ENCODE data around the gene SGIP1.
"Not testable (repeated sequence)": the region's sequence is repeated elsewhere in the genome, so short reads cannot be mapped to it uniquely, and the experiment has no call there.

The SGIP1 gene

DNA sequence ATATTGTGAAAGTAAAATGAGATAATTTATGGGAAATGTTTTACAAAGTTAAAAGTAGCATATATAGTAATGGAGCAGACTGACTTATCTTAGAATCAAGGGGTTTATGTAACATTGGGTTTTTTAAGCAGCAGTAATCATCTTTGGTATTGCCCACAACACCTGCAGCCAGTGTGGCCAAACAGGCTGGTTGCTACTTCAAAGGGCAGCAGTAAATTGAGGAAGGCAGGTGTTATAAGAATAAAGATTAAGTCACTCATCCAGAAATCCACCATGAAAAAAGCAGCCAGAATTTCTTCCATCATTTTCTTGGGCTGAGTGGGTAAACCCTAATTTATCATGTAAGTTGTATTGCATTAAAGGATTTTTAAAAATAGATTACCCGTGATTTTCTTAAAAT lies 235.0 kb downstream of the SGIP1 start:
- DNase-seq (ENCODE audit: low read depth), result no peak

DNA sequence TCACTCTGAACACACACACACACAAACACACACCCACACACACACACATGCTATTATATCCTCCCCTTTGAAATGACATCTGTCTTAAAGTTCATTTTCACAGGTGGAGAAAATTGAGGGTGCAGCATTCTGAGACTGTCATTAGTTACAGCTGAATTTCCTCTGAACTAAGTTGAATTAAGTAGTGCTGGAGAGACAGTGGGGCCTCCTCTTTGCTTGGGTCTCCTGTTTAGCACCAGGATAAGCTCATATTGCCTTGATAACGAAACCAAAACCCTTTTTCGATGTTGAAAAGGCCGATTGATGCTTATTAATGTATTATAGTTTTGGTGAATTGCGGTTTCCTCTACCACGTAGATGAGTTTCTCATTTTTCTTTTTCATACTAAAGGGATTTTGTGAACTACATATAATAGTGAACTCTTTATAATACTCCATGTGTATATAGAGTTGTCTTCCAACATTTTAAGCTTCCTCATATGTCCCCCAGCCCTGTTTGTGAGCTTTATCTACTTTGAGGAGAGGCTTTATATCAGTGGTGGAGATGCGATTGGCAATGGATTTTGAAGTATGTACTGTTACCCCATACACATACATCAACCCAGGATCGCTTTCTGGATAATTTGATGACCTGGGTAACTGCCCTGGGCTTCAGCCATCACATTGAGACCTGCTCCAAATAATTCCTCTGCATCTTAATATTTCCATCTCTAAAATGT lies 235.7 kb downstream of the SGIP1 start:
- no peak for DNase-seq (ENCODE audit: low read depth)

DNA sequence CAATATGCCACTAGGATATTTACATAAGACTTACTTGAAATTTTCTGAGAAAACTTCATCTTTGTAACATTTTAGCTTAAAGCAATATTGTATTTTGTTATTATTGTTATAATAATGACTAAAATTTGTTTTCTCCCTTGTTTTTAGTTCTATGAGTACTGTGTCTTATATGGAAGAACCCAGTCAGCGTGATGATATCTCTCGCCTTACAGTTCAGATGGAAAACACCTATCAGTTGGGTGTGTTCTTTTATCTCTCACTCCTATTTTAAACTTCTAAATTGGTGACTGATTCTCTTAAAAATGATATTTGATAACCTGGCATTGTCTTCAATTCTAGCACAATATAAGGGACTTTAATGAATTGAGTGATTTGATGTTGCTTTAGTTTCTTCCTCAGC lies 236.3 kb downstream of the SGIP1 start:
- no peak for DNase-seq (ENCODE audit: low read depth)

DNA sequence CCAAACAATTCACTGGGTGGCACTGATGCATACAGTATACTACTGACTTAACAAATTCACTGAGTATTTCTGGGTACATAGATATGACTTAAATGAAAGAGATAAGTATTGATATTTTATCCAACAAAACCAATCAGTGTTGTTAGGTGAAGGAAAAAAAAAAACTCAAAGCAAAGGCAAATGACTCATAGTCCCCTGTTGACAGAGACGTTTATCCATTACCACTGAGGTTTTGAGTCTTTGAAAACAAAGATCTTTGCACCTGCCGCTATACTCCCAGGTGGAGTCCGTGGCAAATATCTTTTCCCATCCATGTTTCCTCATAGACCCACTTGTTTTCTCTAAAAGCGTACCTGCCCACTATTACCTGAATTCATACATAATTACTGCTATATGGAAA lies 236.7 kb downstream of the SGIP1 start:
- DNase-seq (ENCODE audit: low read depth), result no peak

DNA sequence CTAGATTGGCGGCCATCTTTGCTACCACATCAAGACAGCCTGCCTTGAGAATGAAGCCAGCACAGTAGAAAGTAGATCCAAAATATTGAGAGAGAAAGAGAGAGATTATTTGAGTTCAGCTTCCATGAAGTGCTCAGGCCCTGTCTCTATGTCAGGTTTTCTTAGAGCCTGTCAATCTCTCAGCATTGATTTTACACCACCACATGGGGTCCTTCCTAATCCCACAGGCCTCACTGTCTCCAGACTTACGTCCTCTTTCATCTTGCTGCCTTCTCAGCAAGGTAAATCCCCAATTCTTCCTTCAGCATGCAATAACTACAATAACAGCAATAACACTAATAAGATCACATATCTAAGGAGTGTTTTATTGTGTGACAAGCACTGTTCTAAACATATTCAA lies 239.3 kb downstream of the SGIP1 start:
- no peak for DNase-seq (ENCODE audit: low read depth)

DNA sequence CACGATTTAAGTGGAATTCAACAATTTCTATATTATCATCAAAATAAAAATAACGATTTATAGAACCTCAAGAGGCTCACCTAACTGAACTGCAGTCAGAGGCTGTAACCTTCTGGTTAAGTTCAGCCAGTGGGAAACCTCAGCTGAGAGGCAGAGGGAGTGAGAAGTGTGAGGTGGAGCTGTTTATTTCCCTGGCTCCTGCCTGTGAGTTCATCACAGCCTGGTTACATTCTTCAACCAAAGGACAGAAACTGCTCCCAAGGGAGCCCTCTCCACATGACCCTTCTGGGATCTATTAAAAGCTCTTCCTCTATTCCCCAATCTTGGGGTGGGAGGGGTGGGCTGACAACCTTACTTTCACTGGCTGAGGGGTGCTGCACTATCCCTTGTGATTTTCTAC lies 240.5 kb downstream of the SGIP1 start:
- no peak for DNase-seq (ENCODE audit: low read depth)

DNA sequence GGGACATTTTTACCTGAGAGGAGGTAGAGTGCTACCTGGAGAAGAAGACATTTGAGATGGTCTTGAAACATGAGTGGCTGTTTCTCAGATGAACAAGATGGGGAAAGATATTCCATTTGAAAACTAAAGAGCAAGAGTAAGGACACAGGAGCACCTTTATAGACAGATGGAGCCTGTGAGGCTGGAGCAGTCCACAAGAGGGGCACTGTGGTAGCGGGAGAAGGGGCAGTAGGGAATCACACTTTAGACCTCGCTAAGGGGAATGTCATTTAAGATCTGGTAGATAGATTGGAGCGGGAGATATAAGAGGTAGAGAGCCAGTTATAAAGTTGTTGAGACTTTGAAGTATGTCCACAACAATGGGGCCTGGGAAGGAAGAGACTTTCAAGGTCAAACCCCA lies 241.7 kb downstream of the SGIP1 start:
- DNase-seq (ENCODE audit: low read depth), result no peak

DNA sequence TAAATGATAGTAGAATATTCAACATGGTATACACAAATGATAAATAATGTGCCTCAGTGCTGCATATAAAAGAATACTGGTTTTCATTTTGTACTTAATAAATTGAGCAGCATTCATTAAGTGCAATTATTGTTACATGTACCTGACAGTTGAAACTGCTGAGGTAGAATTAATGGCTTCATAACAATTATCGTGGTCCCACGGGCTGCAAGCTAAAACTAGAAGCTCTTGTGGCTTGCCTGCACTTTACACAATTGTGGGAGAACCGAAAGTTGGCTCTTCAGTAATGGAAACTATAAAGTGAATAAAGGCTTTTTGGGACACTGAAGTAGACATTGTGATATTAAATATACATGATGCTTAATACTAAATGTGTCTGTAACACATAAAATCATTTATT lies 243.9 kb downstream of the SGIP1 start:
- DNase-seq (ENCODE audit: low read depth), result no peak

DNA sequence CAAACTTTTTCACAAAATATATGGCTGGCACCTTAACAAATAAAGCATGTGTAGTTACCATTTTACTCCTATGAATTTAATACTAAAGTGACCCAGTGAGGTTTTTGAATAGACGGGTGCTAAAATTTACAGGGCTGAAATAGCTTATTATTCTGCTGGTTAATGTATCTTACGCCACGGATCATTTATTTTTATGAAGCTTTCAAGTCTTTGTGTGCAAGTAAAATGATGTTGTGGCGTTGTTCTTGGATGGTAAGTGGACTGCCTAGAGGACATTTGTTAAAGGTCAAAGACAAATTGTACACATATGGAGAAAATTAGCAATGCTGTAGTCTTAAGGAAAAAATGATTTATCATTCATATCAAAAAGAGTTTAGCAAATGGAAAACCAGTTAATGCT lies 244.3 kb downstream of the SGIP1 start:
- no peak for DNase-seq (ENCODE audit: low read depth)

DNA sequence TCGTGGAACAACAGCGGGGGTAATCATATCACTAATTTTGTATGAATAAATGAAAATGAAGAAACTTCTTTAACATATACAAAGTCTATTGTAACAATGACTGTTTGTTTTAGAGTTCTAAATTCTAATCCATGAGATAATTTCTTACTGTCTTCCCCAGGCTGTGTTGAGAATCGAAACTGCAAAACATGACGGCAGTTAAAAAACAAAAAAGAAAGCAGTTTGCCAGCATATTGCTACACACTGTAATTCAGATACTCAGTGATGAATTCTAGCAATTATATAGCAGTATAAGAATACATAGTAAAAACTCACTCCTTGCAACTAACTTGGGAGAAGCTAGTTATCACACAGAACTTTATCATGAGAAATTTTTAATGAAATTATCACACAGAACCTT lies 245.0 kb downstream of the SGIP1 start:
- no peak for DNase-seq (ENCODE audit: low read depth)

DNA sequence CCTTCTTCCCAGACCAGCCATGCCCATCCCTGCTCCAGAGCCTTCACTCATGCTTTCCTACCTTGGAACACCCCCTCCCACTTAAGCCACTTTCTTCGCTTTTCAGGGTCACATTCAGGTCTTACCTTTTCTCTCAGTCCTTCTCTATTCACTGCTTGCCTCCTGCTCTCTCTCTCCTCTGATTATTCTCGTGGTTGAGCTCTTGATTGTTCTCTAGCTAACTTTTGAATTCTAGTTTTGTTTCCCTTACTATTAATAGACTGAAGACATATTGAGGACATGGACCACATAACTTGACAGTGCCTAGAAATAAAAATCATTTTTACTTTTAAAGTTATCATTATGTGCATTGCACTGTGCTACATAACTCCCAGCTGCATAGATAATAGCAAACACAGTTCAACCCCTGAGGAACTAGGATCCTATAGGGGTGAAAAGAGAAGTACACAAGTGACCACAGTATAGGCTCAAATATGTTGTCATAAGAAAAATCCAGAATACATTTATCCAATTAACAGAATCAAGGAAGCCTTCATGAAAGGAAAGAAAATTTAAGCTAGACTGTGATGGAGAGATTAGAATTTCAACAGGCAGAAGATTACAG lies 245.6 kb downstream of the SGIP1 start:
- DNase-seq (ENCODE audit: low read depth), result no peak

DNA sequence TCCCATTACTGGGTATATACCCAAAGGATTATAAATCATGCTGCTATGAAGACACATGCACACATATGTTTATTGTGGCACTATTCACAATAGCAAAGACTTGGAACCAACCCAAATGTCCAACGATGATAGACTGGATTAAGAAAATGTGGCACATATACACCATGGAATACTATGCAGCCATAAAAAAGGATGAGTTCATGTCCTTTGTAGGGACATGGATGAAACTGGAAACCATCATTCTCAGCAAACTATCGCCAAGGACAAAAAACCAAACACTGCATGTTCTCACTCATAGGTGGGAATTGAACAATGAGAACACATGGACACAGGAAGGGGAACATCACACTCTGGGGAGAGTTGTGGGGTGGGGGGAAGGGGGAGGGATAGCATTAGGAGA lies 251.8 kb downstream of the SGIP1 start:
- DNase-seq (ENCODE audit: low read depth), result not testable (repeated sequence)

DNA sequence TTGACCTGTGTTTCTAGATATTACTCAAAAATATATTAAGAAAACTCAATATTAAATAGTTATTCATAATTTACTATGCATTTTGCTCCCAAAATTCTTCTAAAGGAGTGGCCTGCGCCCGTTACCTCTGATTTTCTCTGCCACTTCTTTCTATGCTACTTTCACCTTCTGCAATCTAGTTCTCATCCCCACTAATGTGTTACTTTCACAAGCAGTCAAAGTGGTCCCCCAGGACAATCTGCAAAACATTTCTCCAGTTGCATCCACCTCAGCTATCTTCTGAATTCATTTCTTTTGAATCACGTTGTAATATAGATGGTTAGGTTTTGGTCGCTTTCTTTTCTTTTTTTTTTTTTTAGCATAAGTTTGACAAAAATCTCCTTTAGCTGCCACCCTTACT lies 253.7 kb downstream of the SGIP1 start:
- DNase-seq (ENCODE audit: low read depth), result no peak

DNA sequence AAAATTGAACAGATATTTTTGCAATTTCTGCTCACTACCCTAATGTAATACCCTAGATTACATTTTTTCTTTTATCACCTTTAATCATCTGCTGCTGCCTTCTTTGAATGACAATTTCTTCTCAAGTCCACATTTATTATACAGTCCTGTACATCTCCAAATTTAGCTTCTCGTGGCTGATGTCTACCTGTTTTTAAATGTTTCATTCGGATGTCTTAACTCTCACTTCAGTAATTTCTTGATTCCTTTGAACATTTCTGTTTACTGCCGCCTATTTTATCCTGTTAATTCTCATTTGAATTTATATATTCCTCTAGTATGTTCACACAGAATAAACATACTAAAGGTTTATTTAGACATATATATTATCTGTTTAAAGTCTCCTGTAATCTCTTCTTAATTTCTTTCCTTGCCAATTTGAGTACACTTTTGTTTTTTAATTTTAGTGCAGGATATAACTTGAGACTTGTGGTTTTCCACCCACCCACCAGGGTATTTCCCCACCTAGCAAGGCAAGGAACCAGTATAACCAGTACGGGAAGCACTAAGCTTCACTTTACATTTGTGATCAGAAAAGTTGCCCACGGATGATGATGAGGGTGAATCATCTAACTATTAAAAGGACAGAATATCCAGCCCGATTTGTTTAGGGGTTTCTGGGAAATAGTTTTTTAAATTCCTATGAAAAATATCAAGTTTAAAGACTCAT lies 254.4 kb downstream of the SGIP1 start:
- peak; percentile 72 for DNase-seq (ENCODE audit: low read depth)

DNA sequence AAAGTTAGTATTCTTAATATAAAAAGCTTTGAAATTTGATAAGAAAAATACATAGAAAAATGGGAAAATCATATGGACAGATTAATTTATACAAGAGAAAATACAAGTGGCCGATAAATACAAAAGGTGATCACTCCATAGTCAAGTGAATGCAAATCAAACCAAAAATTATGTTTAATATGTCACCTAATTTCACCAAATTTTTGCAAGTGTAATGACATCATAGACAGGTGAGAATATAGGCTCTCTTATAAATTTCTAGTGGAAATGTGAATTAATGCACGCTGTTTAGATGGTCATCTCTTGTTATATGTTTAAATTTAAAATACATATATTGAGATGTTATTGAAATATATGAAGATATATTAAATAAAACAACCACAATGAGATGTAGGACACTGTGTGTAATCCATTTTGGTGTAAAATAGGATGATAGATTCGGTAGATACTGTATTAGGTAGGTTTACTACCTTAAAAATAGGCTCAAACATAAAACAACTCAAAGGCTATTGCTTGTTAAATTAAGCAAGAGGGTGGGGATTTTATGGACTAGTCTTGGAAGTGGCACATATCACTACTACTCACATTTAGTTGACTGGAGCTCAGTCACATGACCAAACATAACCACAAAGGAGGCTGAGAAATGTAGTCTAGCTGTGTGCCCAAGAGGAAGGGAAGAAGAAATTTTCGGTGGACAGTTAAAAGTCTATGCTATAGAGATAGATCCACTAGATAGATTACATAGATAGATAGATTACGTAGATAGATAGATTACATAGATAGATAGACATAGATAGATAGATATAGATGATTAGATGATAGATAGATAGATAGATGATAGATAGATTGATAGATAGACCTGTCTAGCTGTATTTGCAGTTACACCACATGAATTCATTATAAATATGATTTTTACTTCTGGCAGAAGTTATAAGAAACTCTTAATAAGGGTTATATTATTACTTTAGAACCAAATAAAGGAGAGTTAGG lies 258.0 kb downstream of the SGIP1 start:
- DNase-seq (ENCODE audit: low read depth), result no peak

DNA sequence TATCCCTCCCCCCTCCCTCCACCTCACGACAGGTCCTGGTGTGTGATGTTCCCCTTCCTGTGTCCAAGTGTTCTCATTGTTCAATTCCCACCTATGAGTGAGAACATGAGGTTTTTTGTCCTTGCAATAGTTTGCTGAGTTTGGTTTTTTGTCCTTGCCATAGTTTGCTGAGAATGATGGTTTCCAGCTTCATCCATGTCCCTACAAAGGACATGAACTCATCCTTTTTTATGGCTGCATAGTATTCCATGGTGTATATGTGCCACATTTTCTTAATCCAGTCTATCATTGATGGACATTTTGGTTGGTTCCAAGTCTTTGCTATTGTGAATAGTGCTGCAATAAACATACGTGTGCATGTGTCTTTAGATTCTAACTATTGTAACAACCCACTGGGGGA lies 261.9 kb downstream of the SGIP1 start:
- not testable (repeated sequence) for DNase-seq (ENCODE audit: low read depth)
